ENCODE data around the gene DNAJB2.

DNA sequence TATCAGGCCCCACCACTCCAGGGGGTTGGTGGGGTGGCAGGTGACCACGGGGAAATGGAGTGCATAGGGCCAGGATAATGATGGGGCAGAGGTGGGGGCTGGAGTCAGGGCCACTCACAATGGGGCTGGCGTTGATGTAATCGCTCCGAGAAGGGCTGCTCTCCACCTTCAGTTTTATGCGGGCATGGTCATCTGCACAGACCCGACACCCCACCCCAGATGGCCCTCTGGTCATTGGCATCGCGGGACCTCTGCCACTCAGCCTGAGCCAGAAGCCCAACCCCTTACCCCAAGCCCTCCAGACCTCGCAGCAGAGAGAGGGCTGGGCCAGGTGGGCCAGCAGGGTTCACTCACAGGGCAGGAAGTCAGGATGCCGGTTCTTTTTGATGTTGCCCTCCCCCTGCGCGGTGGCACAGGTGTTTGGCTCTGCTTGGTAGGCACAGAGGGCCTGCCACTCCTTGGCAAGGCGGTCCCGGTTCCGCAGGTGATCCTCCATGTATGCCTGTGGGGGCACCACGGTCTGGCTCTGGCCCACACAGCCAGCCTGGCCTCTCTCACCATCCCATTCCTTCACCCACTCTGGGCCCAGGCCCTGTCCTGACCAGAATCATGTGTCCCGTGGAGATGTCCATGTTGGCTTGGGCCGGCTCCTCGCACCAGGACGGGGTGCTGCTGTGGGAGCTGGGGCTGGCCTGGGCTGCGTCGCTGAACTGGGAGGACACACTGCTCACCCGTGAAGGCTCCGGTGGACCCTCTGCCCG is 17.6 kb downstream of the DNAJB2 start:
- TF ChIP-seq, protein P1, sequence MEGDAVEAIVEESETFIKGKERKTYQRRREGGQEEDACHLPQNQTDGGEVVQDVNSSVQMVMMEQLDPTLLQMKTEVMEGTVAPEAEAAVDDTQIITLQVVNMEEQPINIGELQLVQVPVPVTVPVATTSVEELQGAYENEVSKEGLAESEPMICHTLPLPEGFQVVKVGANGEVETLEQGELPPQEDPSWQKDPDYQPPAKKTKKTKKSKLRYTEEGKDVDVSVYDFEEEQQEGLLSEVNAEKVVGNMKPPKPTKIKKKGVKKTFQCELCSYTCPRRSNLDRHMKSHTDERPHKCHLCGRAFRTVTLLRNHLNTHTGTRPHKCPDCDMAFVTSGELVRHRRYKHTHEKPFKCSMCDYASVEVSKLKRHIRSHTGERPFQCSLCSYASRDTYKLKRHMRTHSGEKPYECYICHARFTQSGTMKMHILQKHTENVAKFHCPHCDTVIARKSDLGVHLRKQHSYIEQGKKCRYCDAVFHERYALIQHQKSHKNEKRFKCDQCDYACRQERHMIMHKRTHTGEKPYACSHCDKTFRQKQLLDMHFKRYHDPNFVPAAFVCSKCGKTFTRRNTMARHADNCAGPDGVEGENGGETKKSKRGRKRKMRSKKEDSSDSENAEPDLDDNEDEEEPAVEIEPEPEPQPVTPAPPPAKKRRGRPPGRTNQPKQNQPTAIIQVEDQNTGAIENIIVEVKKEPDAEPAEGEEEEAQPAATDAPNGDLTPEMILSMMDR (IDR thresholded peaks at IDR 0.05): no peak
- no peak for TF ChIP-seq POLR2AphosphoS5 (IDR thresholded peaks at IDR 0.05)

All from prostate gland (tissue), 2 donors.